GM19239 (cell line): ENCODE results near the gene WRNIP1.

Source experiments
- DNase-seq: peaks from one replicate; pipeline ENCODE4 v3.0.0; 2011; ENCODE audit warnings: low spot score; ENCODE audit not compliant: insufficient read length
- FAIRE-seq: peaks from 2 replicates; lab custom pipeline; 2011; peaks lifted over from hg19 to GRCh38; lab: Jason Lieb, UNC

The WRNIP1 gene

DNA sequence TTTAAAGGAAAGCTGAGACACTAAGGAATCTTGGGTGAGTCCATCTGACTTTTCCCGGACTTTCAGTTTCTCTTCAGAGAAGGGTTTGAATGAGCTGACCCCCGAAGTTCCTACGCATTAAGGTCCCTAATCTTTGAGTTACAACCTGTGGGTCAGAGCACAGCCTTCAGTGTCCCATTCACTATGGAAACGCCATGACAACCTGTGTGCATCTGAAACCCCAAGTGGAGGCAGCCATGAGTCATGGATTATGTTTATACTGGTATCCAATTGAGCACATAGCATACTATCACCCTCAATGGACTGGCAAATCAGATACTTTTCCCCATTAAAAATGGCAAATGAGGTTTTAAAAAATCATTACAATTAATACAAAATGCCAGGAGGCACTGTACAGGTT, 25.9 kb upstream of the WRNIP1 start:
- FAIRE-seq (no peak), DNase-seq (no peak)

GRCh38 chr6:2740581-2740980, 24.6 kb upstream of the WRNIP1 start:
- no peak for DNase-seq
- no peak for FAIRE-seq

- DNase-seq (no peak), FAIRE-seq (no peak)
These were observed 23.4 kb upstream of the WRNIP1 start for GRCh38 chr6:2741756-2742155.

DNA sequence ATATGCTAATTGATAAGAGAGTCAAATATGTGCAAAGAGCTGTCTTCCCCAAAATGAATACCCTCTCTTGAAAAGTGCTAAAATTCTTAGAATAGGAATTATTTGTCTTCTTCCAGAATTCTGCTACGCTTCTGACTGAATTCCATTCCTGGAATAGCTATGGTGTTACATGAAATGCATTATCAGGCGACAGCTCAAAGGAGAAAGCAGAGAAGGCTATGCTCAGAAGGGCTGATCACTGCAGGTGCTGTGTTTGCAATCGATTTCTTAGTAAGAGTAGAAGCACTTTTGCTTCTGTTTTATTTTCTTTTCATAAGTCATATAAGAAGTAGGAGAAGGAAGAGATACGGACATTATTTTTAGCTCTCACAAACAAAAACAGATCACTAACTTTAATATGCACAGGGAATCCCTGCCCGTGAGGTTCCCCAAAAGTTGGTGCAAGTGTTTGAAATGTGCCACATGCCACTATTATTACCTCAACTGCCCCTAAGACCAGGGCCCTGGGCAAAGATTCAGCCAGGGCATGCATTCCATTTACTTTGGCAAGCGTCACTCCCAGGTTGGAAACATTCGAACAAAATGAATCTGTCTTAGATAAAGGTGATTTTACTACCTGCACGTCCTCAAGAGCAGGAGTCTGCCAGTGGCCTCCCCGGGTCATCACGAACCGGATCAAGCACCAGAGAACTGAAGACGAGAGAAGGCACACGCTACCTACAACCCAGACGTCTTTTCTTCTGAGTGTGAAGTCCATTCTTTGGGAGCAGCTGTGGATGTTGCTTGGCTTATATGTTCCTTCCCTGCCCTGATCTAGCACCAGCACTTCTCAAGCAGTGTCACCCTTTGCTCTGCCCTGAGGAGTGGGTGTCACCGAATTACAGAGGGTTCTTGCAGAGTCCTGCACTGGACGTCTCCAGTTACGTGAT, 21.6 kb upstream of the WRNIP1 start:
- FAIRE-seq (no peak), DNase-seq (no peak)

DNA sequence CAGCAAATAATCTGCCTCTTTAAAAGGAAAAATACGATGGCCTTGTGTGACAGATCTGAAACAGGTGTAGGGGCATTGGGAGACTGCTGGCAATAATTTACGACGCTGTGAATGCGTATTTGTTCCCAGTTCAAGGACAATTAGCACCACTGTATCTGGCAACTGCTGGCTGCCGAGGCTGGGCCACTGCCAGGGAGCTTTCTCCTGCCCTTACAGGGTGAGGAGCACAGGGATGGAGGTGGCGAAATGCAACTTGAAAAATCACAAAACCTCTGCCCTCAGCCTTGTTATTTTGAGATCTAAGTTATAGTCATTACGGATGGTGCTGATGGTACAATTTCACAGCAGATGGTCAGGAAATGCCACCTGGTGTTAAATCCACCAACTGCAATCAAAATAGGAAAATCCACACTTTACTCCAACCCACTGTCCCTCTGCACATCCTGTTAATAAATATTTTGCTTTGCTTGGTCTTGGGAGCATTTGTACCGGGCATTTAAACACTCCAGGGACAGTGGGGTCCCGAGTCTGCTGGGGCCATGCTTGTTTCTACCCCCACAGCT, 20.9 kb upstream of the WRNIP1 start:
- DNase-seq = no peak
- no peak for FAIRE-seq

GRCh38 chr6:2744778-2745177, 20.4 kb upstream of the WRNIP1 start:
- DNase-seq (no peak), FAIRE-seq (no peak)

GRCh38 chr6:2745246-2745645, 19.9 kb upstream of the WRNIP1 start:
- FAIRE-seq (no peak), DNase-seq (no peak)

- FAIRE-seq = no peak
- DNase-seq = no peak
These were observed 18.6 kb upstream of the WRNIP1 start for GRCh38 chr6:2746557-2747061.

- FAIRE-seq (no peak), DNase-seq (no peak)
These were observed 17.0 kb upstream of the WRNIP1 start for GRCh38 chr6:2748183-2748582.

DNA sequence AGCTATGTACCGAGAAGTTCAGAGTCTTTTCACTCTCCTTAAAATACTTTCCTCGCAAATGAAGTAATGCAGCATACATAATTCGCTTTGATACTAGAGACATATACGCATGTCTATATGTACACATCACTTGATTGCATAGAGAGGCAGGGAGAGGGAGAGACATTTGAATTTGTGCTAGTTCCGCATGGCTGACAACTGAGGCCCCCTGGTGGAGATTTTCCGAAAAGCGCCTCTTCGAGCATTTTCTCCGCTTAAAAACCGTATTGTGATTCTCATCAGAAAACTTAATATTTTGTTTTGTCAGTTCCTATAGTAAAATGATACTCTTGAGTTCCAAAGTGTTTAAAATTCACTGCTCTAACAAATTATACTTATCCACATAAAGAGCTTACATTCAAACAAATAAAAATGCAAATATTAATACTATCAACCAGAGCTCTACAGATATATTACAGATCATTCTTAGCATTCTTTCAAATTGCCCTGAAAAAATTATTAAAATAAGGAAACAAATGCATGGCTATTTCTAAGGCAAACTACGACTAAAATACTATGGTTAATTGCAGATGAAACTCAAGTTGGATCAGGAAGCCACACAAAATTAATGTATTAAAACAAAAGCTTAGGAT, 15.1 kb upstream of the WRNIP1 start:
- DNase-seq = no peak
- no peak for FAIRE-seq

DNA sequence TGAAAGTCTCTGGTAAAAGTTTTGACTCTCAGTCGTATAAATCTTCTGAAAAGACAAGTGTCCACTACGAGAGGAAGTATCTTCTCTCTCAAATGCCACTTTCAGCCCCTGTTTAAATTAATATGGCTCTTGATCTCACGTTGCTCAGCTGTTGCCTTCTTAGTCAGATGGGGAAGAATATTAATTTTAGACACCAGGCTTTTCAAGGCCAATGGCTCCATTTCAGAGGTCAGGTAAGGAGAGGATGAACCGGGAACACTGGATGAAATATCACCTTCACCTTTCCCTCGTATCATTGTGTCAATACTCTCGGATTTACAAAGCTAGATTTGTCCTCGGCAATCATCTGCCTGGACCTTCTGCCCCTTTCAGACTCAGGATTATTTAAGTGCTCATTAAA, 14.4 kb upstream of the WRNIP1 start, which contains the start of gene MYLK4:
Gene MYLK4, minus strand, starts transcription at position 91 of the 400 bp plus-strand sequence. CDS start 1,628 bp downstream, outside the sequence.
- FAIRE-seq (no peak), DNase-seq (no peak)

DNA sequence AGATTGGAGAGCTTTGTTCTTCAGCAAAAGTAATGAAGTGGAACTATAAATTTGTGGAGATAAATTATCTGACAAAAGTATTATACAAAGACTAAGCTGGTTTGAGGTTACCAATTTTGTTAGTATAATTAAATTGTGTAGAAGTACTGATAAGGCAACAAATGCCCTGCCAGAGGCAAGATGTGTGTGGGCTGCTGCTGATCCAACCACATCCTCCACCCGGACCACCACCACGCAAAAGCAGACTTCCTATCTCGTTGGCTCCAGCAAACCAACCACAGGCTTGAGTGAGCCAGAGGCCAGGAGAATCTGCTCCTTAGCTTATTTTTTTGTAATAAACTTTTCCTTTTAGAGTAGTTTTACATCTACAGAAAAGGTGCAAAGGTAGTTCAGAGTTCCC, 13.3 kb upstream of the WRNIP1 start:
- FAIRE-seq (no peak), DNase-seq (no peak)

DNA sequence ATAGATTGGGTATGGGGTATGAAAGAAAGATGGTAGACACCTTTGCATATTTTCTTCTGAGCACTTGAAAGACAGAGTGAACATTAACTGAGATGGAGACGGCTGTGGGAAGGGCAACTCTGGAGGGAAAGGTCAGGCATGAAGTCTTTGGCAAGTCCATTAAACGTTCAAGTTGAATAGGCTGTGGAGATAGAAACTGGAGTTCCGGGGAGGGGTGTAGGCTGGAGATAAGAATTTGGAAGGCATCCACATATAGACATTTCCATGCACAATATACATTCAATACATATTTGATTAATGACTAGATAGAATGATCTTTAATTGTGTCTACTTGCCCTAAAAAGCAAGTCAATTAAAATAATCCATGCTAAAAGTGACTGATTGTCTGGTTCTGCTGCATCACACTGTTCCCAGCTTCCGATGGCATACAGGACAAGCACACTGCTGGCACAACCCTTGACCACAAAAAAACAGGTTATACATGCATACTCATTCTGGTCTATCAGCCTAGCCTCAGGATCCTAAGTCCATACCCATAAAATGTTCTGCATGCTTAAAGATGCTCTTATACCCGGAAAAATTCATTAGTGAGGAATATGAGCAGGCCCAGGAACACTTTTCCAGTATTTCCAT, 12.6 kb upstream of the WRNIP1 start:
- DNase-seq = no peak

DNA sequence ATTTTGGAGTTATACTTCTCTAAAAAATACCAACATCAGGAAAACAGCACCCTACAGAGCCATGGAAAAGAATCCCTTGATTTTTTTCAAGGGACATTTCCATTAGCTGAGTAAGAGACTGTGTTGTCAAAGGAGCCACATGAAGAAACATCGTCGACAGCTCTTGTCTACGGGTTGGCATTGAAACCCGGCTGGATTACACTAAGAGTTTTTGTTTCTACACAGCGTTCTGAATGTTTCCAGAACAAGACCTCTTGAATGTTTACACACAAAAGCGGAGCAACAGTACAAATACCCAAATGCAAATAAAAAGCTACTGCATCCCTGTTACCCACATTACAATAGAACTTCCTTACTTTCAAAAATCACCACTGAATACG, 12.1 kb upstream of the WRNIP1 start:
- DNase-seq (no peak), FAIRE-seq (no peak)

More for the DNA sequence above, 12.6 kb upstream of the WRNIP1 start:
- FAIRE-seq = no peak

DNA sequence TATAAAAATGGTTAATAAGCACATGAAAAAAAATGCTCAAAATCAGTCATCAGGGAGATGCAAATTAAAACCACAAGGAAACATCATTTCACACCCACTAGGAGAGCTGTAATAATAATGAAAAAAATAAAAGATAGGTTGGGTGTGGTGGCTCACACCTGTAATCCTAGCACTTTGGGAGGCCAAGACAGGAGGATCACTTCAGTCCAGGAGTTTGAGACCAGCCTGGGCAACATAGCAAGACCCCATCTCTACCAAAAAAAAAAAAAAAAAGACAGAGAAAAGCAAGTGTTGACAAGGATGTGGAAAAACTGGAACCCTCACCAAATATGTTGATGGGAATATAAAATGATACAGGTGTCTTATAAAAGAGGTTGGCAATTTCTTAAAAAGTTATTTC, 11.4 kb upstream of the WRNIP1 start:
- DNase-seq (no peak), FAIRE-seq (no peak)

- no peak for FAIRE-seq
These were observed 10.8 kb upstream of the WRNIP1 start for GRCh38 chr6:2754393-2754792.

DNA sequence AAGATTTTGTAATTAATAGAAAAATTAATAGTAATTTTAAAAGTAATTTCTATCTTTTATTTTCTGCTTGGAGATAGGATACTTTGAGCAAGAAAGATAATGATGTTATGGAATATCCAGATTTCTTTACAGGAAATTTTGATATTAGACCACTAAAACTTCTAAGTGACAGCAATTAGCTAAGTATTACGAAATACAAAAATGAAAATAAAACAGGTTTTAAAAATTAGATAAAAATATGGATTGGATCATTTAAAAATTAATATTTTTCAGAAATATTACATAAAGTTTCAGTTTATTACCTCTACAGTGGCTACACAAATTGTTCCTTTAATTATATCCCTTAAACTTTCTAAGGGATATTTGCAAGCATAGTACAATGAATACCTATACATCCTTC, 10.3 kb upstream of the WRNIP1 start:
- no peak for FAIRE-seq
- no peak for DNase-seq

More at GRCh38 chr6:2754393-2754792, 10.8 kb upstream of the WRNIP1 start:
- DNase-seq = no peak

DNA sequence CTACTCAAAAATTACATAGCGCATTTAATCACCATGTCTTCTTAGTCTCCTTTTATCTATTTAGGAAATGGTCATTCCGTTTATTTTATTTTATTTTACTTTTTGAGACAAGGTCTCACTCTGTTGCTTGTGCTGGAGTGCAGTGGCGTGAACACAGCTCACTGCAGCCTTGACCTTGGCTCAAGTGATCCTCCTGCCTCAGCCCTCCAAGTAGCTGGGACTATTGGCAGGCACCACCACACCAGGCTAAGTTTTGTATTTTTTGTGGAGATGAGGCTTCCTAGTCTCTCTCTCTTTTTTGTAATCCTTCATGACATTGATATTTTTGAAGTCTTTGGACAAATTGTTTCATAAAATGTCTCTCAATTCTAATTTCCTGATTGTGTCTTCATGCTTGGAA, 9.7 kb upstream of the WRNIP1 start:
- DNase-seq (no peak), FAIRE-seq (no peak)

GRCh38 chr6:2756241-2756640, 9.0 kb upstream of the WRNIP1 start:
- no peak for FAIRE-seq
- no peak for DNase-seq

GRCh38 chr6:2756687-2757224, 8.4 kb upstream of the WRNIP1 start:
- FAIRE-seq = no peak
- DNase-seq = no peak
